Measurements from ENCODE around the gene SLC12A1.
A peak's percentile ranks its signal among the peaks of the same experiment; 100 is the strongest.
"Not testable (repeated sequence)": the region's sequence is repeated elsewhere in the genome, so short reads cannot be mapped to it uniquely, and the experiment has no call there.

Gene SLC12A1

GRCh38 chr15:48309740-48310139, 103.6 kb downstream of the SLC12A1 start:
- no peak for DNase-seq (ENCODE audit: low spot score)

DNA sequence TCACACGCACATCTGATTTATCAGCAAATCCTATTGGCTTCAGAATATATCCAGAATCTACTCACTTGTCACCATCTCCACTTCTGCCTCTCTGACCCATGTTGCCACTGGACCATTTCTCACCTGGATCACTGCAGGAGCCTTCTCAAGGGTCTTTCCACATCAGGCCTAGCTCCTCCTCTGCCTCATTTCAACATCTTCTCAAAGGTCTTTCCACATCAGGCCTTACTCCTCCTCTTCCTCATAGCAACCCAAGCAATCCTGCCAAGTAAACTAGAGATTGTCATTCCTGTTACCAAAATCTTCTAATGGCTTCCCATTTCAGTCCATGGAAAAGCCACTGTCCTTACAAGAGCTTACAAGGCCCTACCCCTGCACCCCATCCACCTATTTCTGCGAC, 107.1 kb downstream of the SLC12A1 start:
- DNase-seq (ENCODE audit: low spot score) = no peak

- no peak for DNase-seq (ENCODE audit: low spot score)
Observed at GRCh38 chr15:48315041-48315440, 108.9 kb downstream of the SLC12A1 start.

GRCh38 chr15:48317221-48317620, 111.1 kb downstream of the SLC12A1 start:
- no peak for DNase-seq (ENCODE audit: low spot score)

- no peak for DNase-seq (ENCODE audit: low spot score)
Observed at GRCh38 chr15:48318131-48318530, 112.0 kb downstream of the SLC12A1 start.

DNA sequence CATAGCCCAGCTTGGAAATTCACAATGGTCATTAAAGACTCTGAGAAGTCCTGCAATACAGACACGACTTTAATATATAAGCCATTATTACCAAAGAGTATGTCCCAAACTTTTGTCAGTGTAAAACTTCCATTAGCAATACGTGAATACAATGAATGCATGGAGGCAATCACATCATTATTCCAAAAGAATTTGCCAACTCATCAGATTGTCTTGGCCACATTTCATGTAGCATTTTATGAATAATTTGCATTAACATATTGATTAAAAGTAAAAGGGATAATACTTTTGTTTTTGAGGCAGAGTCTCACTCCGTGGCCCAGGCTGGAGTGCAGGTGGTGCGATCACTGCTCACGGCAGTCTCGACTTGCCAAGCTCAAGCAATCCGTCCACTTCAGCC, 117.2 kb downstream of the SLC12A1 start:
- no peak for DNase-seq (ENCODE audit: low spot score)

DNA sequence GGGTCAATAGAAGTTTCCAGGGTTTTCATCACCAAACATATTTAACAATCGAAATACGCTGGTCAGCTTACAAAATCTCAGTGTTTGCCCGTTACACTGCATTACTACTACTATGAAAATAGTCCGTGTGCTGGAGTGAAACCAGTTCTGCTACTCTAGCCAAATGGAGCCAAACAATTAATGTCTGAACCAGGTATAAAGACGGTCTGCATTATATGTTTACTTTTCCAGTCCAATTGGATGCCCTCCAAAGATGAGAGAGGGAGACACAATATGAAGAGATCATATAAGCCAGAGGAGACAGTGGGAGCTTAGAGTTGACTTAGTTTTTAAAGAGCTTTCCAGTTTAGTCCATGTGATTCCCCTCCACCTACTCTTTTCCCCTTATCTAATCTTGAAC, 118.8 kb downstream of the SLC12A1 start:
- no peak for DNase-seq (ENCODE audit: low spot score)

GRCh38 chr15:48325400-48325799, 119.3 kb downstream of the SLC12A1 start:
- no peak for DNase-seq (ENCODE audit: low spot score)

- DNase-seq (ENCODE audit: low spot score) = not testable (repeated sequence)
Observed at GRCh38 chr15:48326180-48326579, 120.1 kb downstream of the SLC12A1 start.

- DNase-seq (ENCODE audit: low spot score) = no peak
Observed at GRCh38 chr15:48330105-48330785, 124.1 kb downstream of the SLC12A1 start.

- DNase-seq (ENCODE audit: low spot score) = peak; percentile 63
Observed at GRCh38 chr15:48330855-48331795, 125.0 kb downstream of the SLC12A1 start, which contains the start of gene DUT. Gene DUT, plus strand, starts transcription at chr15:48331429. Its CDS starts 87 bp downstream, at chr15:48331516.

DNA sequence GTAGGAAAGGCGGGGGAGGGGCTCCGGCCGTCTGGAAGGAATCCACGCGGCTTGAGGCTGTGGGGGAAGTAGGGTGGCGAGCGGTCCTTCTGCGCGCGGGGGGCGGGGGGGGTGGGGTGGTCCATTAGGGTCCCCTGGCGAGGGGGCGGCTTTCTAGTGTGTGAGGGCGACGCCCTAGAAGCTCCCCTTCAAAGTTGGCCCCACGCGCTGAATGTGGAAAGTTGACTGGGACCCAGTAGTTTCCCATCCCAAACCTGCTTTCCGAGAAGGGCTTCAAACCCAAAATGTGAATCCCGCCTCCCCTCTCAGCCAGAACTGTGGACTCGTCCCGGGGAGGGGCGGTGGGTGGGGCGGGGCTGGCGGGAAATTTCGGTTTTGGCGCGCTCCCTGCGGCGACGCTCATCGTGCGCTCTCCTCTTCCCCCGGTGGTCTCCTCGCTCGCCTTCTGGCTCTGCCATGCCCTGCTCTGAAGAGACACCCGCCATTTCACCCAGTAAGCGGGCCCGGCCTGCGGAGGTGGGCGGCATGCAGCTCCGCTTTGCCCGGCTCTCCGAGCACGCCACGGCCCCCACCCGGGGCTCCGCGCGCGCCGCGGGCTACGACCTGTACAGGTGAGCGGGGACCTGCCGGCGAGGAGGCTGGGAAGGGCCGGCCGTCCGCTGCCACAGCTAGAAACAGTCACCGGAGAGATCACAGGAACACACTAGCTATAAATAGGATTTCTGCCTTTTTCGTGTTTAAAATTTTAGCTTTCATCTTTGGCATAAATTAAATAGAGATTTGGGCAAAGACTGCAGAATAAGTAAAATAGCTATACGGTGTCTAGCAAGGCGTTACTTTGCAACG, 125.9 kb downstream of the SLC12A1 start:
- peak; percentile 68 for DNase-seq (ENCODE audit: low spot score)

GRCh38 chr15:48332642-48333034, 126.5 kb downstream of the SLC12A1 start:
- no peak for DNase-seq (ENCODE audit: low spot score)

DNA sequence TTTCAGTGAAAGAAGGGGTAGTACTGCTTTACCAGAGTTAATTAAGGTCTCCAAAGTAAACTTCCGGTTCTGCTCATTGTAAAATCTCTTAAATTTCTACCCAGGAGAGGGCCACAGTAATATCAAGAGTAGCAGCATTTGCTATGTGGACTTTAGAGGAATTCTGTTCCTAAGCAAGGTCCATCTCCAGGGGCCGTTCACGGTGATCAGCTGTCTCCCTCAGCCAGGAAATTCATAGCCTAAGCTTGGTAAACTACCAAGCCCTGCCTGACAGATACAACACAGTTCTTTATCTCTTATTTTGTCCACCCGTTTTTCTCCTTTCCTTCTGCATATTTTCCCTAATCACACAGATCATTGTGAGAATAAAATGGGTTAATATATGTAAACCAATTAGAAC, 127.4 kb downstream of the SLC12A1 start:
- DNase-seq (ENCODE audit: low spot score) = no peak

DNA sequence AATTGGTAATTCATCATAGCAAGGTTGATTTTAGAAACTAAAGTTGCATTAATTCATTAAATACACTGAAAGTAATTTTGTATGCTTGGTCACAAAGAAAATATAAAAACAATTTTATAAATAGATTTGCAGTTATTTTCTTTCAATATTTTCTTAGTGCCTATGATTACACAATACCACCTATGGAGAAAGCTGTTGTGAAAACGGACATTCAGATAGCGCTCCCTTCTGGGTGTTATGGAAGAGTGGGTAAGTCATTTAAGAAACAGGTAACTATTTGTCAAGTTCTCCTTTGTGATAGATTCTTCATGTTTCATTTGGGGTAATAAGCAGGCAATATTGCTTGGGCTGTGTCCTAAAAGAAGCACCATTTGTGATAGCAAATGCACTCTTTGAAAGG, 128.2 kb downstream of the SLC12A1 start:
- no peak for DNase-seq (ENCODE audit: low spot score)

DNA sequence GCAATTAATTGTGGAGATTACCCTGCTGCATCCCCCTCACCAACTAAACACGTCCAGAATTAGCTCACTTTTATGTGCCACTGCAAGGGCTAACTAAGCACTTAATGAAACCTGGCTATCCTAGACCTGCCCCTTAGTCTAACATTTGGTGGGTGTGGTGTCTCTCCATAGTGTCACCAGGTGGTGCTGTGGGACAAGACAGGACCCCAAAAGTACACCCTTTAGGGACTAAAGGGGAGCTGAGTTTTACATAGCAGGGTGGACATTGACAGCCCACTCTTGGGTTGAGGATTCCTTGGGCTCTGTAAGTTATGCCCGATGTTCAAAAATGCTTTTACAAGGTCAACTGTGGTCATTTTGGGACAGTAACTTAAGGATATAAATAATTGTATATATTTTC, 130.8 kb downstream of the SLC12A1 start:
- peak; percentile 55 for DNase-seq (ENCODE audit: low spot score)

- DNase-seq (ENCODE audit: low spot score) = no peak
Observed at GRCh38 chr15:48337607-48338006, 131.5 kb downstream of the SLC12A1 start.

- DNase-seq (ENCODE audit: low spot score) = no peak
Observed at GRCh38 chr15:48340111-48340510, 134.0 kb downstream of the SLC12A1 start.

DNA sequence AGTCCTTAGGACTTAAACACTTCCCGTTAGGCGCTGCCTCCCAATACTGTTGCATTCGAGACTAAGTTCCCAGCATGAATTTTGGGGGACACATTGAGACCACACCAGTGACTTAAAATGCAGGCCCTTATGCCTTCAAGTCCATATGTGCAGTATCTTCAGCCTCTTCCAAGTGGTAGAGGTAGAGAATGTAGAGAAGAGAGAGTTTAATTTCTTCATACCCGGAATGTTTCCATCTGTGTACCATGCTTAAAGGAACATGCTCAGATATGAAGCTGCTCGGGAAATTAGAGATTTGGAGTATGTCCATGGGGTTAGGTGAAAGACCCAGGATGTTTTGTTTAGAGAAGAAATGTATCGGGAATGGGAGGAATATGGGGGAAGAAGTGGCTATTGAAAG, 137.8 kb downstream of the SLC12A1 start:
- no peak for DNase-seq (ENCODE audit: low spot score)

DNA sequence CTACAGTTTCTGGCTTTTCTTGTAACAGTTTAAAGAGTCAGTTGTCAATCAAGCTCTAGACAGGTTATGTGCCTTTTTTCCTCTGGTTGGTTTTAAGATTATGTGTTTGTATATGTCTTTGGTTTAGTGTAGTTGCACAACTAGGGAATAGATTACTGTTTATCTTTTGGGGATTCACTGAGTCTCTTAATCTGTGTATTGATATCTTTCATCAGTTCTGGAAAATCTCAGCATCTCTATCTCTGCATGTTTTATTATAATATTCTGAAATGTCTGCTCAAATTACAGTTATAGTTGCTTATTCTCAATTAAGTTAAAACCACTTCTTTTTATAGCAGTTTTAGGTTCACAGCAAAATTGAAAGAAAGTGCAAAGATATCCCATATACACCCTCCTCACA, 139.4 kb downstream of the SLC12A1 start:
- no peak for DNase-seq (ENCODE audit: low spot score)

DNA sequence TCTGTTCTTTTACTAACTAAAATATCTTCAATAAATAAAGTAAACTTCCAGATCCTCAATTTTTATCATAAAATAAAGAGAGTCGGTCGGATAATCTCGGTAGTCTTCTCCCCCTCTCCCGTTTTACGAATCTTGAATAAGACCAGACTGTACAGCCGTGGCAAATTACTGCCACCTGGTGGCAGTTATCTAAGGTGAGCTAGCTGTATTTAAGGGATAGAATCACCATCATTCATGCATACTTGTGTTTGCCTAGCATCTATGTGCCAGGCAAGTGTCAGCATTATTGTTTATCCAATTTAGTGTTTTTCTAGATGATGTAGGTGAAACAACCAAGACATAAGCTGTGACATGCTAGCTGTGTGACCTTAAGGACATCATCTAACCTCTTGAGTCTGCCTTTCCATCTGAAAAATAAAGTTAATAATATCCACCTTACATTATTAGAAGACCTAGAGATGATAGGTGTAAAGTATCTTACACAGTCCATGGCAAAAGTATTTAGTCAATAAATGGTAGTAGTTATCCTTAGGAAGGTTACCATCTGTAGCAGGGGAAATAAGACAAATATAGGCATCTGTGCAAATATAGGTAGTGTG, 146.5 kb downstream of the SLC12A1 start:
- DNase-seq (ENCODE audit: low spot score) = peak; percentile 63

Data from hematopoietic multipotent progenitor cell treated with erythropoietin and hydrocortisone succinate and interleukin-3 and kit ligand, for 15 days (in vitro differentiated cells).